Gastrocnemius medialis (tissue), 4 donors: ENCODE measurements around the gene NELFB.

Source experiments
- POLR2A ChIP-seq, 2 donors: fragments of 450-650 bp; IDR thresholded peaks; one replicate each; pipeline ENCODE4 v1.6.1; 2017; ENCODE audit warnings: antibody characterized with exemption in 2 of 2, mild to moderate bottlenecking in 2 of 2, moderate library complexity in 2 of 2
- TF ChIP-seq, protein P1 (sequence below), 5 experiments: fragments of 450-650 bp in 3 of 5; fragments of 200-600 bp in 2 of 5; sonication (generic) in 2 of 5; IDR thresholded peaks in 4 of 5; conservative IDR thresholded peaks in 1 of 5; 1 replicate in 4 of 5; 2 replicates in 1 of 5; pipeline ENCODE4 v1.5.1; 2016 to 2019; ENCODE audit warnings: antibody characterized with exemption in 5 of 5, mild to moderate bottlenecking in 3 of 5, moderate library complexity in 3 of 5

DNA sequence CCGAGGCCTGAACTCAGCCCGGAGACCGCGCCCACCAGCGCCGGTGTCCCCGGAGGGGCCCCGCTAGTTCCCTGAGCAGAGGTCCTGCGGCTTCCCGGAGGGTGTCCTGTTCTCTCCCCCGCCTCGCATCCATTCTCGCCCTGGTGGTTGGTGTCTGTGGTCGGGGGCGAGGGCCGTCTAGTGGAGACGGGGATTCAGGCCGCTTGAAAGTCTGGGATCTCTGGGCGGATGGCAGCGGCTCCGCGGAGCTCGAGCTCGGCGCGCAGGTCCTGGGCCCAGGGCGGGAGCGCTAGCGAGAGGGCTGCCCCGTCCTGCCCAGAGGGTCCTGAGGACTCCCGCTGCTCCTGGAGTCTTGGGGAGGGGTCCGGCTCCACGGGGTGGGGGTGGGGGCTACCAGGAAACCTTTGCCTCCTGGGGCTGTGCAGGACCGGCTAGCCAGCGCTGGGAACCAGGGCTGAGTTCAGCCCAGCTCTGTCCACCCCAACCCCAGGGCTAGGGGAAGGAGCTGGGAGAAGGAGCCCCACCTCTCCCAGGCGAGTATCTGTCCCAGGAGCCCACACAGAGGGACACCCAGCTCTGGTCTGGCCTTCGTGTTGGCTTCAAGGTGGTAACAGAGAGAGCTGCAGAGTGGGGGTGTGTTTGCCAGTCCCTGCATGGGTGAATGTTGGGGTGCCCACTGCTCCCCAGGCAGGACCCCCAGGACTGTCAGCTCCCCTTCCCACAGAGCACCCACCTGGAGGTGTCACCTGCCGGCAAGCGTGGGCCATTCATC, 26.4 kb downstream of the NELFB start:
- TF ChIP-seq, protein P1, sequence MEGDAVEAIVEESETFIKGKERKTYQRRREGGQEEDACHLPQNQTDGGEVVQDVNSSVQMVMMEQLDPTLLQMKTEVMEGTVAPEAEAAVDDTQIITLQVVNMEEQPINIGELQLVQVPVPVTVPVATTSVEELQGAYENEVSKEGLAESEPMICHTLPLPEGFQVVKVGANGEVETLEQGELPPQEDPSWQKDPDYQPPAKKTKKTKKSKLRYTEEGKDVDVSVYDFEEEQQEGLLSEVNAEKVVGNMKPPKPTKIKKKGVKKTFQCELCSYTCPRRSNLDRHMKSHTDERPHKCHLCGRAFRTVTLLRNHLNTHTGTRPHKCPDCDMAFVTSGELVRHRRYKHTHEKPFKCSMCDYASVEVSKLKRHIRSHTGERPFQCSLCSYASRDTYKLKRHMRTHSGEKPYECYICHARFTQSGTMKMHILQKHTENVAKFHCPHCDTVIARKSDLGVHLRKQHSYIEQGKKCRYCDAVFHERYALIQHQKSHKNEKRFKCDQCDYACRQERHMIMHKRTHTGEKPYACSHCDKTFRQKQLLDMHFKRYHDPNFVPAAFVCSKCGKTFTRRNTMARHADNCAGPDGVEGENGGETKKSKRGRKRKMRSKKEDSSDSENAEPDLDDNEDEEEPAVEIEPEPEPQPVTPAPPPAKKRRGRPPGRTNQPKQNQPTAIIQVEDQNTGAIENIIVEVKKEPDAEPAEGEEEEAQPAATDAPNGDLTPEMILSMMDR (IDR thresholded peaks at IDR 0.05 in 4 of 5, conservative IDR thresholded peaks at IDR 0.05 in 1 of 5): no peak
- no peak for TF ChIP-seq POLR2A (IDR thresholded peaks at IDR 0.05)
